Omental fat pad (tissue), 4 donors: ENCODE results near the gene SYNPO. TPM values are rescaled to one million over a fixed set of nuclear protein-coding genes. Genes with fewer than 3 reads are reported as not detected.
A peak's percentile ranks its signal among the peaks of the same experiment; 100 is the strongest.

Source experiments
- ATAC-seq: fragments of 150-250 bp; one replicate; pipeline ENCODE4 v1.9.1; 2016; ENCODE audit warnings: mild to moderate bottlenecking, moderate library complexity; ENCODE audit not compliant: low FRiP score
- DNase-seq: peaks from one replicate; pipeline ENCODE4 v3.0.0-alpha.2; 2019; ENCODE audit warnings: low spot score
- CTCF ChIP-seq, 3 donors: fragments of 450-650 bp; IDR thresholded peaks; one replicate each; pipeline ENCODE4 v1.5.1; 2016 to 2017; ENCODE audit warnings: antibody characterized with exemption in 3 of 3, mild to moderate bottlenecking in 3 of 3, moderate library complexity in 2 of 3
- total RNA-seq, 4 donors: library from RNA; depleted of rRNA; stranded (reverse); fragments of >200 nt; gene quantifications; one replicate each; pipeline ENCODE4 v1.1.0, GENCODE V29; 2016

Gene SYNPO, protein sequence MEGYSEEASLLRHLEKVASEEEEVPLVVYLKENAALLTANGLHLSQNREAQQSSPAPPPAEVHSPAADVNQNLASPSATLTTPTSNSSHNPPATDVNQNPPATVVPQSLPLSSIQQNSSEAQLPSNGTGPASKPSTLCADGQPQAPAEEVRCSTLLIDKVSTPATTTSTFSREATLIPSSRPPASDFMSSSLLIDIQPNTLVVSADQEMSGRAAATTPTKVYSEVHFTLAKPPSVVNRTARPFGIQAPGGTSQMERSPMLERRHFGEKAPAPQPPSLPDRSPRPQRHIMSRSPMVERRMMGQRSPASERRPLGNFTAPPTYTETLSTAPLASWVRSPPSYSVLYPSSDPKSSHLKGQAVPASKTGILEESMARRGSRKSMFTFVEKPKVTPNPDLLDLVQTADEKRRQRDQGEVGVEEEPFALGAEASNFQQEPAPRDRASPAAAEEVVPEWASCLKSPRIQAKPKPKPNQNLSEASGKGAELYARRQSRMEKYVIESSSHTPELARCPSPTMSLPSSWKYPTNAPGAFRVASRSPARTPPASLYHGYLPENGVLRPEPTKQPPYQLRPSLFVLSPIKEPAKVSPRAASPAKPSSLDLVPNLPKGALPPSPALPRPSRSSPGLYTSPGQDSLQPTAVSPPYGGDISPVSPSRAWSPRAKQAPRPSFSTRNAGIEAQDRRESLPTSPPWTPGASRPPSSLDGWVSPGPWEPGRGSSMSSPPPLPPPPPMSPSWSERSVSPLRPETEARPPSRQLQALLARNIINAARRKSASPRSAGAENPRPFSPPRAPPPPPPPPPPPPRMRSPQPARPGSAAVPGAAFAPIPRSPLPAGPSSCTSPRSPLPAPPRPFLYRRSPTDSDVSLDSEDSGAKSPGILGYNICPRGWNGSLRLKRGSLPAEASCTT
- total RNA-seq = 10 to 100 TPM; 12.2 to 43.6 (median 26.1) TPM

GRCh38 chr5:150640311-150641005, at the start of gene SYNPO:
Gene SYNPO, plus strand, starts transcription at chr5:150640660. Its CDS starts 7,616 bp downstream, at chr5:150648276.
- peak; percentile 73 for ATAC-seq
- no peak for TF ChIP-seq CTCF (IDR thresholded peaks at IDR 0.05)
- peak; percentile 52 for DNase-seq

GRCh38 chr5:150590979-150591695, 49.3 kb upstream of the SYNPO start:
- ATAC-seq (no peak), DNase-seq (no peak)
- no peak for TF ChIP-seq CTCF (IDR thresholded peaks at IDR 0.05)

DNA sequence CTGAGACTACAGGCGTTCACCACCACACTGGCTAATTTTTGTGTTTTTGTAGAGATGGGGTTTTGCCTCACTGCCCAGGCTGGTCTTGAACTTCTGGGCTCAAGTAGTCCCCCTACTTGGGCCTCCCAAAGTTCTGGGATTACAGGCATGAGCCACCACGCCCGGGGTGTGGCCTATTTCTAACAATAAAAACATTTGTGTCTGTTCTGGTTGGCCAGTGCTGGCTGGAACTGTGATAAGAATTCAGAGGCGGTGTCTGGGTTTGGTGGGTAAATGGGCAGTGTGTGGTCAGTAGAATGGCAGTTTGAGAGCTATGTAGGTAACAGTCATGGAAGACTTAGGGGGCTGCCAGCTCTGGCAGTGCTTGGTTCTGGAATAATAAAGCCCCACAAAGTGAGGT, 46.9 kb upstream of the SYNPO start:
- TF ChIP-seq CTCF (IDR thresholded peaks at IDR 0.05) = no peak
- DNase-seq (no peak), ATAC-seq (no peak)

DNA sequence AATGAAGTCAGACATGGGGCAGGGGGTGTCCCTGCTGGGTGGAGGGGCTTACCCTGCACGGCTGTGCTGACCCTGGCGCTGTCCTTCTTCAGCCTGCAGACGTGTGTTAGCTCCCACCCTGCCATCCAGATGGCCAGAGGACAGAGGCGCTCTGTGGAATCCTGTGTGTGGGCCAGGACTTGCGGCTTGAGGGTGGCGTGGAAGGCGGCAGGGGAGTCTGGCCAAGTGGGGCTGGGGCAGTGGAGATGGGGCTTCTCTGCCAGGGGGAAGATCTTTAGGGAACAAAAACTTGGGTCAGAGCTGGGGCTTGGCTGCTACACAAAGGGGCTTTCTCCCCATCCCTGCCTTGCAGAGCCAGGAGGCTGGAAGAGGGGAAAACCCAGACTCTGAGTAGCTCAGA, 46.5 kb upstream of the SYNPO start:
- ATAC-seq = no peak
- no peak for TF ChIP-seq CTCF (IDR thresholded peaks at IDR 0.05)
- DNase-seq = no peak

- ATAC-seq (no peak), DNase-seq (no peak)
- no peak for TF ChIP-seq CTCF (IDR thresholded peaks at IDR 0.05)
Observed at GRCh38 chr5:150595466-150596031, 44.9 kb upstream of the SYNPO start.

- DNase-seq (no peak), ATAC-seq (no peak)
- no peak for TF ChIP-seq CTCF (IDR thresholded peaks at IDR 0.05)
Observed at GRCh38 chr5:150596313-150596712, 44.1 kb upstream of the SYNPO start.
